ENCODE data around the gene P2RX7. TPM values are rescaled to one million over a fixed set of nuclear protein-coding genes. Genes with fewer than 3 reads are reported as not detected.

Gene P2RX7
- total and polyA plus RNA-seq, 9 of the 15 experiments (the other 6 are each of a cell fraction or from before 2014, with no cell fraction given) = 0.04 to 0.65 (median 0.30) TPM

DNA sequence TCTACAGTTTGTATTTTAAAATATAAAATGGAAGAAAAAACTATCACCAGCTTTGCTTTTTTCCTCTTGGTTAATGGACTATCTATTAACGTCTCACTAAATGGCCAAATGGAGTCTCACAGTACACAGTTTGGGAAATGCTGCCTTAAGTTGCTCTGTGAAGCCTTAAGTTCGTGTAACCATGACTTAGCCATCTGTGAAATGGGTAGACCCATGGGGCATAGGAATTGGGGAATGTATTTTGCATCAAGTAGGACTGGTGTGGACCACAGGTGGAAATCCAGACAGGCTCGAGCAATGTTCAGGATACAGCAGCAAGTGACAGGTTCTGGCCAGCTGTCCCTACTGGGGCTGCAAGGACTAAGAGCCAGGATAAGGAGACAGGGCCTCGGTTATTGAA, 4.8 kb downstream of the P2RX7 start (continued):
- TF ChIP-seq NCOA1 (IDR thresholded peaks at IDR 0.05; ENCODE audit: low read depth) (no peak), MAFG (tag; conservative IDR thresholded peaks at IDR 0.05) (no peak), ZNF407 (IDR thresholded peaks at IDR 0.05; ENCODE audit: low read depth) (no peak)
